PC-9 (cell line): ENCODE measurements around the gene CD37.

Experiments
- CTCF ChIP-seq: fragments of 200-600 bp; sonication (generic); conservative IDR thresholded peaks from 2 replicates; pipeline ENCODE4 v1.6.1; 2017; ENCODE audit warnings: mixed run types, antibody characterized with exemption, mild to moderate bottlenecking, moderate library complexity
- EZH2 ChIP-seq: fragments of 200-600 bp; sonication (generic); IDR thresholded peaks from 2 replicates; pipeline ENCODE4 v1.8.0; 2017; ENCODE audit warnings: antibody characterized with exemption, low read depth

- TF ChIP-seq CTCF = no peak
- no peak for TF ChIP-seq EZH2
Measured at GRCh38 chr19:49335784-49336481, 727 bp downstream of the CD37 start.
